Stimulated activated naive CD8-positive, alpha-beta T cell treated with anti-CD3 and anti-CD28 coated beads, Interleukin-15, amount 100 ng/mL, for 72 hours (primary cell): ENCODE measurements around the gene LHX4.

Experiments
- ATAC-seq: fragments of 150-1000 bp; cut with Tn5 transposase; 2 replicates; pipeline ENCODE4 v1.10.0; 2021; ENCODE audit warnings: mild to moderate bottlenecking, moderate library complexity
- DNase-seq, 2 donors: peaks; one replicate each; pipeline ENCODE4 v3.0.0; 2021 to 2022
- H3K27ac Mint-ChIP-seq, 2 donors: one replicate each; pipeline ENCODE4 v1.8.0; 2022; ENCODE audit warnings: mild to moderate bottlenecking in 2 of 2, mixed read lengths in 2 of 2, moderate library complexity in 2 of 2
- H3K27me3 Mint-ChIP-seq: one replicate; pipeline ENCODE4 v1.8.0; 2022; ENCODE audit warnings: mixed read lengths
- H3K4me1 Mint-ChIP-seq: one replicate; pipeline ENCODE4 v1.8.0; 2022; ENCODE audit warnings: mild to moderate bottlenecking, mixed read lengths
- H3K4me3 Mint-ChIP-seq, 2 donors: one replicate each; pipeline ENCODE4 v1.8.0; 2022; ENCODE audit warnings: mild to moderate bottlenecking in 2 of 2, mixed read lengths in 2 of 2, moderate library complexity in 1 of 2
- H3K9me3 Mint-ChIP-seq, 2 donors: one replicate each; pipeline ENCODE4 v1.8.0; 2022; ENCODE audit warnings: mixed read lengths in 2 of 2

Gene LHX4

DNA sequence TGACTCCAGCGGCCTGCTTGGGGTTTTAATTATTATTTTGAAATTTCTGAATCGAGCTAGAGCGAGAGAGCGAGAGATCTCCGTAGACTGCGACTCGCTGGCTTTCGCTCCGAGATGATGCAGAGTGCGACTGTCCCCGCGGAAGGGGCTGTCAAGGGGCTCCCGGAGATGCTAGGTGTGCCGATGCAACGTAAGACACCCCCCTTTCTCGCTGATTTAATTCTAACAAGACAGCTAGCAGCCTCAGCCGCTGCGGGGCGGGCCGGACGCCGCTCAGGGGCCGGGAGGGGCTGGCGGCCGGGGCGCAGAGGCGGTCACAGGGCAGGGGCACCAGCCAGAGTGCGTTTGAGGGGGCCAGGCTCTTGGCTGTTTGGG, 339 bp downstream of the LHX4 start:
- DNase-seq = no peak
- ATAC-seq = peak; percentile 24
- H3K4me1 Mint-ChIP-seq = peaks cover 59% of the 10 kb centered on the region

DNA sequence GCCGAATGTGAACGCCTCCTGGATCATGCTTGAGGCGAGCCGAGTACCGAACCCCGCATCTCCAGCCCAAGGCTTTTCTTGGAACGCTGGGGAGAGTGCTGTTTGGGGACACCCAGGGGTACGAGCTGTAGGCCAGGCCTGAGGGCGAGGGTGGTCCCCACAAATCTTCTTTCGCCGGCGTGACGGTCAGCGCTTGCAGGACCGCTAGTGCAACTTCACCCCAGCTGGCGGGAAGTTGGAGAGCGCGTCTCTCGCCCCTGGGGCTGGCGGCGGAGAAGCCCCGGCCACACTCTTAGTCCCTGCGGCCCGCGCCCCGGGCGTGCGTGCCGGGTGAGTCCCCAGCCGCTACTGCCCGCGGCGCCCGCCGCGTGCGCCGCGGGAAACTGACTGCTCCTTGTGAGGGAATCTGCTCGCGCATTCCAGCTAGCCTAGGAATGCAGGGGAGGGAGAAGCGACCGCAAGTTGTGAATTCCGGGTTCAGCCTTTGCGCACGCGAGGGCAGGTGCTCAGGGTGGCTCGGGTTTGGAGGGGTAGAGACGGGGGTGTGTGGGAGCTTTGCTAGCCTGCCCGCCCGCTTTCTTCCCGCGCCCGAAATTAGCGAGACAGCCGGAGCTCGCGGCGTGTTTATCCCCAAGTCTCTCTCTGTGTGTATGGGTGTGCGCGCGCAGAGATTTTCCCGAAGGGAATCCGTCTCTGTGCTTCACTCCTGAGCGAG, 884 bp downstream of the LHX4 start:
- Mint-ChIP-seq H3K4me1 (peaks cover 64% of the 10 kb centered on the region), H3K4me3 (peak overlapping the region; percentile 75 to 77), H3K27me3 (peaks cover 93% of the 10 kb centered on the region), H3K9me3 (no peaks in the 10 kb centered on the region), H3K27ac (no peak overlapping the region)
- no peak for DNase-seq
- ATAC-seq = peak; percentile 39

More for the DNA sequence above, 339 bp downstream of the LHX4 start:
- Mint-ChIP-seq H3K27ac (no peak overlapping the region), H3K4me3 (peak overlapping the region; percentile 75 to 77), H3K9me3 (no peaks in the 10 kb centered on the region), H3K27me3 (peaks cover 93% of the 10 kb centered on the region)

- no peaks in the 10 kb centered on the region for H3K9me3 Mint-ChIP-seq
- H3K4me1 Mint-ChIP-seq = peaks cover 70% of the 10 kb centered on the region
- no peak overlapping the region for H3K27ac Mint-ChIP-seq
- DNase-seq (peak in 1 of 2 donors; percentile 35), ATAC-seq (peak; percentile 55)
- H3K27me3 Mint-ChIP-seq = peaks cover 93% of the 10 kb centered on the region
- peak overlapping the region; percentile 75 to 77 for H3K4me3 Mint-ChIP-seq
Measured at GRCh38 chr1:180231506-180231921, 1.4 kb downstream of the LHX4 start.

GRCh38 chr1:180231936-180232335, 1.9 kb downstream of the LHX4 start:
- Mint-ChIP-seq H3K27ac (no peak overlapping the region), H3K27me3 (peaks cover 93% of the 10 kb centered on the region), H3K9me3 (no peaks in the 10 kb centered on the region), H3K4me3 (peak overlapping the region; percentile 75 to 77), H3K4me1 (peaks cover 73% of the 10 kb centered on the region)
- ATAC-seq = no peak
- no peak for DNase-seq

GRCh38 chr1:180232521-180233043, 2.5 kb downstream of the LHX4 start:
- DNase-seq (no peak), ATAC-seq (no peak)
- peaks cover 73% of the 10 kb centered on the region for H3K4me1 Mint-ChIP-seq
- no peak overlapping the region for H3K27ac Mint-ChIP-seq
- peaks cover 94% of the 10 kb centered on the region for H3K27me3 Mint-ChIP-seq
- H3K9me3 Mint-ChIP-seq = no peaks in the 10 kb centered on the region
- H3K4me3 Mint-ChIP-seq = no peak overlapping the region

GRCh38 chr1:180233191-180234011, 3.3 kb downstream of the LHX4 start:
- Mint-ChIP-seq H3K9me3 (no peaks in the 10 kb centered on the region), H3K27ac (no peak overlapping the region), H3K4me3 (peak overlapping the region; percentile 23 to 56), H3K4me1 (peaks cover 73% of the 10 kb centered on the region), H3K27me3 (peaks cover 94% of the 10 kb centered on the region)
- no peak for ATAC-seq
- DNase-seq = no peak

- ATAC-seq = no peak
- no peaks in the 10 kb centered on the region for H3K9me3 Mint-ChIP-seq
Measured at GRCh38 chr1:180234369-180235076, 4.5 kb downstream of the LHX4 start.

DNA sequence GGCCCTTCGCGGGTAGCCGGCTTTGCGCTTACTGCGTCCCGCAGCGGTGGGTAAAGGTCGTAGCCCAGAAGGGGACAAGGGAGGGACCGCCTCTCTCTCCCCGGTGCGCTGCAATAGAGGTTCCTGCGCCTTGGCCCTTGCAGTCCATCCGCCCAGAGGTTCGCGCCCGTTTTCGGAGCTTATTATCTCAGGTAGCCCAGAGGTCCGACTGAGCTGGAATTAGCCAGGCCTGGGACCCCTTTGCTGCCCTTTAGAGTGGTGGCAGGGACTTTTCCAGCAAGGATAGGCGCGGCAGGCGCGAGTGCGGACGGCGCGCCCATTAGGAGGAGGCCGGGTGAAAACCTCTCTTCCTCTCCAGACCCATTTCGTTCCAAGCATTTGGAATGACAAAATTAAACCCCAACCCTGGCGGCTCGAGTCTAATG, 5.0 kb downstream of the LHX4 start:
- no peak for ATAC-seq
- Mint-ChIP-seq H3K4me1 (peaks cover 65% of the 10 kb centered on the region), H3K27me3 (peaks cover 100% of the 10 kb centered on the region), H3K27ac (no peak overlapping the region), H3K4me3 (peak overlapping the region; percentile 64 to 71), H3K9me3 (no peaks in the 10 kb centered on the region)
- no peak for DNase-seq

More at GRCh38 chr1:180234369-180235076, 4.5 kb downstream of the LHX4 start:
- Mint-ChIP-seq H3K27ac (no peak overlapping the region), H3K4me1 (peaks cover 65% of the 10 kb centered on the region), H3K4me3 (peak overlapping the region; percentile 64 to 71), H3K27me3 (peaks cover 94% of the 10 kb centered on the region)
- no peak for DNase-seq

DNA sequence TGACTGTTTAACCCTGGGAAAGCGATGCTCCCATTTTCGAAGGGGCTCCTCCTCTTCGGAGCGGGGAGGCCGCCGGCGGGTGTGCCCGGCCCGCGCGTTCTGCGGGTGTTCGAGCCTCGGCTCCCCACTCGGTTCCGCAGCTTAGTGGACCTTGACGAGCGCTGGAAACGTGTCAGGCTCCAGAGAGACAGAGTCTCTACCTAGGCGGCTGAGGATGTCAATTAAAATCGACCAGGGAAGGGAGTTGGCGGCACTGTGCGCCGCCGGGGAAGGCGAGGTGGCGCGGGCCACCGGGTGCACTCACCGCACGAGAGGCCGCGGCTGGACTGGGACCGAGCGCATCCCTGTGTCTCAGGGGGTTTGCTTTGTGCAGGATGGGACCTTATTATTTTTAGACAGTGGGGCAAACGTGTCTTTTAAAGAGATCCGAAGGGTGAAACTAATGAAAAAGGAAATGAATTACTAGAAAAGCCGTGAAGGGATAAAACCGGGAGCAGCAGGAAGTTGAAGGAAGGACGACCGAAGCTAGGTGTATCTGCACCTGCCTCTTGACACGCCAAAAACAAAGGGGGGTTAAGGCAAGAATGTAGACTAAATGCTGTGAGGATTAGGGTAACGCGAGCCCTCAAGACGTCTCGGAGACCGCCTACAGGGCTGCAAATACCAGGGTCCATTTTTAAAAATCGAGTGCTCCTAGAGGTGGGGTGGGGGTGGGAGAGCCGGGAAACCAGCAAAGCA, 5.6 kb downstream of the LHX4 start:
- Mint-ChIP-seq H3K4me1 (peaks cover 62% of the 10 kb centered on the region), H3K27ac (no peak overlapping the region), H3K4me3 (peak overlapping the region; percentile 64 to 71), H3K9me3 (no peaks in the 10 kb centered on the region), H3K27me3 (peaks cover 100% of the 10 kb centered on the region)
- ATAC-seq = no peak
- DNase-seq = no peak

DNA sequence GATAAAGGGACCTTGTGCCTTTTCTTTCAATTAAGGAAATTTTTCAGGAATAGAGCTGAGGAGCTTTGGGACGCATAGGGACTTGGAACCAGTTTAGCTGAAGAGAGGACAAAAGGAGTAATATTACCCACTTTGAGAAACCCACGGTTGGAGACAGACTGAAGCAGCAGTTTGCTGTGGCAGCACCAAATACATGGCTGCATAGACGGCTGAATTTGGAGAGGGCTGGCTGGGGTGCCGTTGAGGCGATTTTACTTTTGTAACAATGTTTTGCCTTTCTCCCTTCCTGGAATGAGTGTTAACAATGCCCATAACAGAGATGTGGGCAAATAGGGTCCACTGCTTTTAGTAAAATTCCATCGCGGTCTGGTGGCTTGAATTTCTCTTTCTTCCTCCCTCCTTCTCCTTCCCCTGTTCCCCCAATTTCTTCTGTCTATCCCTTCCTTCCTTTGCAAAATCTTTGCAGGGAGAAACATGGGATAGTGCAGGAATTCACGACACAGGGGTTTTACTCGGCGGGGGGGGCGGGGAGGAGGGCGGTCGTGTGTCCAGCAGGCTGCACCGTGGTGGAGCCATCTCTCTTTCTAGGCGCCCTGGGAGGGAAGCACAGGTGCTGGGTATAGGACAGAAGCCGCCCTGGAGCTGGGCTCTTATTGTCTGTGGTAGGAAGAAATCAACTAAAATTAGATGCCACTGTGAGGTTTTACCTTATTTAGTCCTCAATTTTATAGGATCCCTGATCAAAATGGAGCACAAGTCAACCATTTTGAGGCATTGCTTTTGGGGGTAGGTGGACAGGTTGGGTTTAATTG, 6.8 kb downstream of the LHX4 start:
- H3K27ac Mint-ChIP-seq = no peak overlapping the region
- no peak overlapping the region for H3K4me3 Mint-ChIP-seq
- H3K27me3 Mint-ChIP-seq = peaks cover 100% of the 10 kb centered on the region

GRCh38 chr1:180237869-180238476, 7.9 kb downstream of the LHX4 start:
- Mint-ChIP-seq H3K27me3 (peaks cover 100% of the 10 kb centered on the region), H3K9me3 (no peaks in the 10 kb centered on the region), H3K4me1 (peaks cover 39% of the 10 kb centered on the region), H3K4me3 (no peak overlapping the region), H3K27ac (no peak overlapping the region)
- ATAC-seq = no peak
- DNase-seq = no peak

More for the DNA sequence above, 6.8 kb downstream of the LHX4 start:
- DNase-seq (no peak), ATAC-seq (no peak)
- Mint-ChIP-seq H3K4me1 (peaks cover 49% of the 10 kb centered on the region), H3K9me3 (no peaks in the 10 kb centered on the region)

GRCh38 chr1:180238675-180239074, 8.6 kb downstream of the LHX4 start:
- no peaks in the 10 kb centered on the region for H3K9me3 Mint-ChIP-seq
- peaks cover 32% of the 10 kb centered on the region for H3K4me1 Mint-ChIP-seq
- DNase-seq = no peak
- H3K27me3 Mint-ChIP-seq = peaks cover 98% of the 10 kb centered on the region
- no peak overlapping the region for H3K4me3 Mint-ChIP-seq
- H3K27ac Mint-ChIP-seq = no peak overlapping the region
- no peak for ATAC-seq

- DNase-seq = no peak
- H3K4me3 Mint-ChIP-seq = no peak overlapping the region
- H3K4me1 Mint-ChIP-seq = peaks cover 24% of the 10 kb centered on the region
- no peak for ATAC-seq
- H3K27ac Mint-ChIP-seq = no peak overlapping the region
- no peaks in the 10 kb centered on the region for H3K9me3 Mint-ChIP-seq
- peaks cover 91% of the 10 kb centered on the region for H3K27me3 Mint-ChIP-seq
Measured at GRCh38 chr1:180239145-180240096, 9.4 kb downstream of the LHX4 start.
